ENCODE data around the gene FBXL4.

Gene FBXL4

DNA sequence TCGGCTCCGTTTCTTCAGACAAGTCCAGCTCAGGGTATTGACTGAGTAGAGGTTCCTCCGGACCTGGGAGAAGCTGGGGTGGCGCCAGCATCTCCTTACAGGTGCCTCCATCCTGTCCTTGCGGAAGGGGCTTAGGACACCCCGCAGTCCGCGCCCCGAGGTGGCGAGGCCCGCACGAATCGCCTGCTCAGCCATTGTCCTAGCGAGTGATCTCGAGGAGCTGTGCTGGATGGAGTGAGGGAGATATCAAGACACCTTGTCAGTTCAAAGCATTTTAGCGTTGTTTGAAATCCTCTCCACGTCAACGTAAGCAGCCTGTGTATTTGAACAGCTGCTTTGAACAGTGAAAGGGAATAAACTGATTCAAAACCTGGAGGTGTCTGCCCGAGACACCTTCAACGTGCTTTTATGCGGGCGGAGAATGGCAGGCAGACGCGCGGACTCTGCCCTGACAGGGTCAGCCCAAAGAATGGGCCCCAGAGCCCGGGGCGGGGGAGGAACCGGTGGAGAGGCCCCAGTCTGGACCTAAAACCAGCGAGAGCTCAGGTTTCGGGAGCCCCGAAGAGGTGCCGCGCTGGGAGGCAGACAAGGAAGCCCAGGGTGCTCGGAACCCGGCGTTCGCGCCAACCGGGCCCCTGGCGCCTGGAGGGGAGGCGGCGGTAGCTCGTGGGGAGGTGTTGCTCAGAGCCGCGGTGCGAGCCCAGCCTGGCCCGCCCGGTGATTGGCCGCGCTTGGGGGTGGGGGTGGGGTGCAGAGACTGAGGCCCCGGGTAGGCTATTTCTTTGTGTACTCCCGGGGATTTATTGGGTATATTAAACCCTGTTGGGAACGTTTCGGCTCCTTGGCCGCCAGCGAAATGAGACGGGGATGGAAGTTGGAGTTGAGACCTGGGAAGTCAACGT, 116.4 kb downstream of the FBXL4 start:
- in situ Hi-C loops (cut with MboI; ENCODE audit: low pct_unique_long_range_greater_than_20kb, low sequenced_read_pairs) = no loop called here

DNA sequence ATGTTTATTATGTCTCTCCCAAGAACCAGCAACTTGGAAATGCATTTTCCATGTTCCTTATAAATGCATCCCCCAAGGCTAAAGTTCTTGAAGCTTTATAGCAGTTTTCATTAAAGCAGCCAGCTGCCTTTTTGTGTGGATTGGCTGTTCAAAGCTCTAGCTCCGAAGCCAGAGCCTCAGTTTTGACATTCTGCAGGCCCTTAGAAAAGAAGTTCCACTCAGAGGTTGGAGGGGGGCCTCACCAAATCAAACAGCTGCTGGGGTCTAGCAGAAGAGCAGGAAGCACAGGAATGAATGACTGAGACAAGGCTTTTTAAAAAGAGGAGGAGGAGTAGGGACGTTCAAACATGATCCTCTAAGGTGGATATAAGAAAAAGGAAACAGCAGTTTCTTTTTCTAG, 117.6 kb downstream of the FBXL4 start:
- in situ Hi-C loops (cut with MboI; ENCODE audit: low pct_unique_long_range_greater_than_20kb, low sequenced_read_pairs) = no loop called here
- no peak for DNase-seq

More for the DNA sequence above, 116.4 kb downstream of the FBXL4 start:
- DNase-seq = no peak

DNA sequence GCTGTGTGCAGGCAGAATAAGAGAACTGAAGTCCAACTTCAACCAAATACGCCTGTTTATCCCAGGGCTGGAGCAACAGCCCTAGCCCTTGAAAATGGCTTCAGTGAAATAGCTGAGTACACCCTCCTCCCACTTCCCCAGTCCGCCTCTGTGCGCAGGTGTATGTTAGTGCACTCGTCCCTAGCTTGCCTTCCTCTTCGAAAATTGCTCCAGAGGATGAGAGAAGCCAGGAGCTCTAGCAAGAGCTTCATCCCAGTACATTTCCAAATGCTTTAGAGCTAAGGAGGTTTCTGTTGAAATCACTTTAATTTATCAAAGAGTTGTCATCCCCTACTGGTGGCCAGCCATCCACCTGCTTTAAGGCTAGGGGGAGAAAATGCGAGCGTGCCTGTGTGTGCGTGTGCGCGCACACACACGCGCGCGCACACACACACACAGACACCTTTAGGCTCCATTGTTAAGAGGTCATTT, 118.8 kb downstream of the FBXL4 start:
- DNase-seq = no peak
- in situ Hi-C loops (cut with MboI; ENCODE audit: low pct_unique_long_range_greater_than_20kb, low sequenced_read_pairs) = no loop called here

DNA sequence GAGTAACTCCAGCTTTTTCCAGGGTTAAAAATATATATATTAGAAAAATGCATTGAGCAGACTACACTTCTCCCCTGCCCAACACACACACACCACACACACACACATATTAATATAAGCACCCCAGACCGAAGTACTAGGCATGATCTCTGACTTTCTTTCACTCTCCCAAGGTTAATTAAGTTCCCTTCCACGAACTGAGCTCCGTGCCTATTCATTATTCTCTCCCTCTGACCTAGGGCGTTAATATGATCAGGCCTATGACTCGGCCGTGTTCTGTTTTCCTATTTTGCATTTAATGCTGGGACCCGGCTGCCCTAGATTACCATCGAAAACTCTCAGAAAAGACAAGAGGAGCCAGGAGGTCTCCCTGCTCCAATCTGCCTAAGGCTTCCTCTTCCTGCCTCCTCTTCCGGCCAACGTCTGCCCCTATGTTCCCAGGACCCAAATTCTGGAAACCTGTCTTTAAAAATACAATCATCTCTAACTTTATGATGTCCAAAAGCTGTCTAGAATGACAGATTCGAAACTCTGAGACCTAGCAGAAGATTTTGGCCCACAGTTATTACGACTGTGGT, 119.4 kb downstream of the FBXL4 start:
- DNase-seq = no peak
- in situ Hi-C loops (cut with MboI; ENCODE audit: low pct_unique_long_range_greater_than_20kb, low sequenced_read_pairs) = no loop called here

DNA sequence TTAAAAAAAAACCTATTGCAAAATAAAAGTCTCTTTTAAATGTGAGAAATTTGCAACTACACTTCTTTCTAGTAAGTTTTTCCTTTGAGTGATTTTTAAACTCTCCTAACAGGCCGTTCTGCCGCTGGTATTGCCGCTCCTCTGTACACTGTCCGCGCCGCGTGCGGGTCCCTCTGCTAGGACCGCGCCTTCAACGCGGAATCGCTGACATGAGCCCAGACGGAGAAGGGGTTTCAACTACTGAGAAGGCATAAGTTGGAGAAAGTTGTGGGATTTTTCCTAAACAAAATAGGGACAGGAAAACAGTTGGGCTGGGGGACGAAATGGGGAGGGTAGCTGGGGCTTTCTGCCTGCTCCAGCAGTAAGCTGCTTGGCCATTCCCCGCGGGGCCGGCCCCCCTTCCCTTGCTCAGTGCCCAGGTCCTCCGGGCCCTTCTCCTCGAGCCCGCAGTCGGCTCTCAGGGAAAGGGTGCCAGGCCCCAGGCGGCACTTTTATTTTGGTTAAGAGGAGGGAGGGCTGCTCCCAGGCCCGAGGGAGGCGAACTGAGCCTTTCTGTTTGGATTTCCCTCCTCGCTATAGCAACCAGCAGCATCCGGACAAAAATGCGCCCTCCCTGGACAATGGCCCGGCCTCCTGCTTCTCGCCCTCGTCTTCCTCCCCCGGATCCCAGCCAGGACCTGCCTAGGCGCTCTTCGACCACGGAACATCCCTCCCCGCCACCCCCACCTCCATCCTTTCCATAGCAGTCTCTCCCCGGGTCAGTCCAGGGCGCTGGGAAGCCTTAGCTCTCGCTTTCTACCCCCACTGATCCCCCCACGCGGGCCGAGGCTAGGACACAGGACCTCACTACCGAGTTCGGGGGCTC, 120.2 kb downstream of the FBXL4 start:
- DNase-seq = no peak
- in situ Hi-C loops (cut with MboI; ENCODE audit: low pct_unique_long_range_greater_than_20kb, low sequenced_read_pairs) = no loop called here

DNA sequence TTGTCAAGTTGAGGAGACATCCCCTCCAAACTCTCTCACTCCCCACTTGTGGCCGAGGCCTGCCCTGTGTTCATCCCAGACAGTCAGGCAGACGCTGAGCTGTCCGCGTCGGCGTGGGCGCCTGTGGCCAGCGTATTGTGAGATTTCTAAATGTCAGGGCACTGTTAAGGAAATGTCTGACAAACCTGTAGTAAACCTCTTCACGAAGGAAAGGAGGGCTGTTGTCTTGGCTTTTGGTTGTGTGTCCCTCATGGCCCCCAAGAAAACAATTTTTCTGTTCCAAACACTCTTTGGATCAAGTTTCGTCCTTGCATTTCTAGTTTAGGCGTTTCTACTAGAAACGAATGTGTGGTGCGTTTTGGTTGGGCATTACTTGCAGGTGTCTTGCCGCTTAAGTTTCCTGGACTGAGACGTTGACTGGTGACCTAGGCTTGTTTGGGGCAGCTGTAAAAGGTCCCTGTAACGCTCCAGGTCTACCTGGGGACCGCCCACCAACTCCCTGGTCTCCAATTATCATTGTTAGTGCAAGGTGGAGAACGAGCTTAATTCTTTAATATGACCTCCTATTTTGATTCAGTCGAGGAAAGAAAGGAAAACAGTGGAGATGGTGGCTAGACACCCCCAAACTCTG, 122.0 kb downstream of the FBXL4 start:
- in situ Hi-C loops (cut with MboI; ENCODE audit: low pct_unique_long_range_greater_than_20kb, low sequenced_read_pairs) = no loop called here
- DNase-seq = no peak

DNA sequence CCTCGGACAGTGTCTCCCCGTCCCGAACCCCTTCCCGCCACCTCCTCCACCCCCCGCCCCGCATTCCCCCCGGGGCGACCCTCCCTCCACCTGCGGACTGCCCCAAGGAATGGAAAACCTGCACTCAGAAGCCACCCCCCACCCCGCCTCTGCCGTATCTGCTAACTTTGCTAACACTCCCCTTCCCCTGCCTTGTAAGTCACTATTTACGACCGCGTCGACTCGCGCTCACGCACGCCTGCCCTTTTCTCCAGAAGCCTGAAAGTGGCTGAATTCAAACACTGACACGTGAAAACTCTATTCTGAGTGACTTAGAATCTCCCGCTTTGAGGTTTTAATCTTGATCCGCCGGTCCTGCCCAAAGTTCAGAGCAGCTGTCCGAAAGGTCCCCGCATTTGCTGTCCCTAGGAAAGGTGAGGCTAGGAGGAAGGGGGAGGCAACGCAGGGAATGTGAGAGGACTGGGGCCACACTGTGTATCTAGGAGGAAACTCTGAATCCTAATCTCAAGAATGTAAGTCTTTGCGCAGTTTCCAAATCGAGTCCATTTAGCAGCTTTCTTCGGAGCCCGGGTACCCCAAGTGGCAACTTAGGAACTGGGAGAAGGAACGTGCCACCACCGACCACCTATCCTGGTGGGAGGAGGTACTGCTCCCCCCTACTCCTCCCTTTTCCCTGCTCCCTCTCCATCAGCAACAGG, 122.7 kb downstream of the FBXL4 start:
- no peak for DNase-seq
- in situ Hi-C loops (cut with MboI; ENCODE audit: low pct_unique_long_range_greater_than_20kb, low sequenced_read_pairs) = no loop called here

DNA sequence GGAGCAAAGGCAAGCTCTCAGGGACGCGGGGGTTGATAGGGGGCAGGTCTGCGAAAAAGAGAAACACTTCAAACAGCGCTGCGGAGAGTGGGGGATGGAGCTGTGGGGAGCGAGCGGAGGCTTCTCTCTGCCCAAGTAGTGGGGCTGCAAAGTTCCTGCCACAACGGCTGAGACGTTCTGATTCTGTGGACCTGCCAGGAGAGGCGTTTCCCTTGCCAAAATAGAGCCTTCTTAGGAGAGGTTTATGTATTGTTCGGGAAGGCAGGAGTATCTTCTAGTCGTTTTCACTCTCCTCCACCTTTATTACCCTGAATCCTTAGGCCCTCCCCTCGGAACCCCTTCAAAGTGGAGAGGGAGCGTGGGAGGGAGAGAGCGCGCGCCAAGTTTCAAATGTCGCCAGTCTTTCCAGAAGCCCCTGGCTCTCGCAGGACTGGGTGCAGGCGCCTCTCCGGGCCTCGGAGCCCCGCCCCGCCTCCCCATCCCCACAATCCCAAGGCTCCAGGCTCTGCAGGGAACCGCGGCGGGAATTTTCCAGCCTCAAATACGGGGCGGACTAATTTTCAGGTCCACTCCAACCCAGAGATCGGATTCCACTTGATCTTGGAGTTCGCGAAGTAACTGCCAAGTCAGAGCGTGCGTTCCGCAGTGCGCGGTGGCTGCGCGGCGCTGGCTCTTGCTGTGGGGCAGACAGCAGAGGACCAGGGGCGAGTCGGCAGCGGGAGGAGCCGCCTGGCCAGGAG, 123.4 kb downstream of the FBXL4 start:
- in situ Hi-C loops (cut with MboI; ENCODE audit: low pct_unique_long_range_greater_than_20kb, low sequenced_read_pairs) = no loop called here
- DNase-seq = no peak

DNA sequence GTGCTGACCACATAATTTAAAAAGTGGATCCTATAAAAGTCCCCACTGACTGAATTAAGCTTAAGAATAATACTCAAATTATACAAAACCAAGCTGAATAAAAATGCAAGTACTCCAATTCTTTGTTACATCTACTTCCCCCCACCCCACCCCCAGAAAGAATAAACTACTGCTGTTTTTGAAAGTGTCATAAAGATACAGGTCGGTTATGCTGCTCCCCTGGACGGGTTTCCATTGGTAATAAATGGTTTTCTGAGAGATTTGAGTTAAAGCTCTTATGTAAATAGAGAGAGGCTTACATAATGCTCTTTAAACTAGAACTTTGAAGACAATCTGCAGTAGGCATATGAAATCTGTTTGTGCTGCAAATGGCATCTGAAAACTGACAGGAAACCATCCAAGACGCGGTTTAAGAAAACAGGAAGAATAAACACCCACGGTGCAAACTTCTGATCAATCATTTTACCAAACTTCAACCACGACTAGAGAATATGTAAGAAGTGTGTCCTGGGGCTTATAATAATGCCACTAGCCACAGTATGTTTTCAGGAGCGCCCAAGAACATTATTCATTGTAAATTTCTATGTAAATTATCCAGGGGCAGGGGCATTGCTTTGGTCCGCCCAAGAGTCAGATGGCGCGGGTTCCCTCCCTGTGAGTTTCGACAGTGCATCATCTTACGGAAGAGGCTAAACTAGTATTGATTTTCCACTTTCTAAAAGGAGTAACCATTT, 124.2 kb downstream of the FBXL4 start:
- DNase-seq = no peak
- in situ Hi-C loops (cut with MboI; ENCODE audit: low pct_unique_long_range_greater_than_20kb, low sequenced_read_pairs) = no loop called here

DNA sequence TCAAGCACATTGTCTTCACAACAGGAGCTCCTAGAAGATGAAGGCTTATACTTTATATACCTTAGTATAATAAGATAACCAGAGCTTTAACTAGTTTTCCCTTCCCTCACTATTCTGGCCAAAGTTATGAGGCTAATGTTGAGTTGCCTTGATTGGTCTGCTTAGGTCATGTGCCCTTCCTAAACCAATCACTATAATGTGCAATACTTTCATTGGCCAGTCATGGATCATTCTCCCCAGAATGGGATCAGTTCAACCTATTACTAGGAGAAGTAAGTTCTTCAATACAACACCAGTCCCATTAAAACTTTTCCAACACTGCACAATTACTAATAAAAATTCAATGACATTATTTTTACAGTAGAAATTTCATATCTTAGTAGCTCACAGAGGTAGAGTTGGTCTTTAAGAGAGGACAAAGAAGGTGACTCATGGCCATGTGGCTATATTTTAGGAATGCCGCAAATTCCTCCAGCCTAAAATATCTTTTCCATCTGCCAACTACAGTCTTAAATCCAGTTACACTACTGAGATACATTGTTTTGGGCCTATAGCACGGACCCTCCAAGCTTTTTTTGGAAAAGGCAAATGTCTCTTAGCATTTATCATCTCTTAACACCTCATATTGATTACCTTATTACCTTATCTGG, 125.9 kb downstream of the FBXL4 start:
- in situ Hi-C loops (cut with MboI; ENCODE audit: low pct_unique_long_range_greater_than_20kb, low sequenced_read_pairs) = no loop called here
- DNase-seq = no peak
